HL-60 (cell line): ENCODE results near the gene EAF1.
"Not testable (repeated sequence)": the region's sequence is repeated elsewhere in the genome, so short reads cannot be mapped to it uniquely, and the experiment has no call there.

Experiments used
- DNase-seq, 2 experiments: peaks; one replicate each; pipeline ENCODE4 v3.0.0-alpha.2; 2010 to 2020; ENCODE audit warnings: low read depth in 1 of 2, low spot score in 1 of 2
- H3K27ac ChIP-seq: fragments of 250-450 bp; sonication (Bioruptor Pico); replicated peaks from 2 replicates; pipeline ENCODE4 v1.5.1; 2020; ENCODE audit warnings: mild to moderate bottlenecking, moderate library complexity
- H3K27me3 ChIP-seq: fragments of 250-450 bp; sonication (Bioruptor Pico); 2 replicates; pipeline ENCODE4 v1.5.1; 2021; ENCODE audit warnings: mild to moderate bottlenecking, moderate library complexity; ENCODE audit not compliant: insufficient read depth, poor library complexity, severe bottlenecking
- H3K4me3 ChIP-seq: replicated peaks from 2 replicates; pipeline ENCODE4 v1.5.1; 2011; ENCODE audit warnings: mild to moderate bottlenecking, control low read depth, low read length; ENCODE audit not compliant: insufficient read depth
- CTCF ChIP-seq: IDR thresholded peaks from one replicate; pipeline ENCODE4 v1.5.1; 2011; ENCODE audit warnings: low read length, control low read depth, inconsistent platforms; ENCODE audit not compliant: insufficient read depth
- GABPA ChIP-seq: IDR thresholded peaks from 2 replicates; pipeline ENCODE4 v1.6.1; 2012; ENCODE audit warnings: low read depth
- POLR2AphosphoS5 ChIP-seq: IDR thresholded peaks from 2 replicates; pipeline ENCODE4 v1.6.1; 2012; ENCODE audit warnings: low read depth
- REST ChIP-seq: IDR thresholded peaks from 2 replicates; pipeline ENCODE4 v1.6.1; 2012; ENCODE audit warnings: low read depth; ENCODE audit not compliant: insufficient replicate concordance
- SPI1 ChIP-seq: IDR thresholded peaks from 2 replicates; pipeline ENCODE4 v1.6.1; 2012; ENCODE audit warnings: low read depth, mild to moderate bottlenecking, borderline replicate concordance

EAF1 gene

GRCh38 chr3:15391007-15391406, 36.4 kb upstream of the EAF1 start:
- no peak for DNase-seq
- no peak for TF ChIP-seq REST
- no peak for TF ChIP-seq CTCF
- no peak for TF ChIP-seq POLR2AphosphoS5
- TF ChIP-seq GABPA, result no peak
- no peak for TF ChIP-seq SPI1
- Histone ChIP-seq H3K27me3 (no peaks in the 10 kb centered on the region), H3K4me3 (no peak overlapping the region), H3K27ac (no peak overlapping the region)

GRCh38 chr3:15393252-15393651, 34.1 kb upstream of the EAF1 start:
- H3K27ac ChIP-seq, H3K4me3 ChIP-seq, DNase-seq, H3K27me3 ChIP-seq: not testable (repeated sequence)

- not testable (repeated sequence) for H3K27me3 ChIP-seq, H3K27ac ChIP-seq, H3K4me3 ChIP-seq, DNase-seq
Measured at GRCh38 chr3:15398731-15399133, 28.7 kb upstream of the EAF1 start.

GRCh38 chr3:15399970-15400369, 27.4 kb upstream of the EAF1 start:
- H3K27me3 ChIP-seq, result no peaks in the 10 kb centered on the region
- no peak for DNase-seq
- no peak overlapping the region for H3K4me3 ChIP-seq
- TF ChIP-seq GABPA (no peak), POLR2AphosphoS5 (no peak), CTCF (no peak), REST (no peak), SPI1 (no peak)
- no peak overlapping the region for H3K27ac ChIP-seq

GRCh38 chr3:15401936-15402335, 25.5 kb upstream of the EAF1 start:
- Histone ChIP-seq H3K27ac (no peak overlapping the region), H3K4me3 (no peak overlapping the region), H3K27me3 (no peaks in the 10 kb centered on the region)
- TF ChIP-seq REST, result no peak
- TF ChIP-seq POLR2AphosphoS5, result no peak
- no peak for TF ChIP-seq GABPA
- no peak for TF ChIP-seq CTCF
- TF ChIP-seq SPI1, result no peak
- no peak for DNase-seq
